Mucosa of descending colon (tissue), 3 donors: ENCODE results near the gene CPT1A. TPM values are rescaled to one million over a fixed set of nuclear protein-coding genes. Genes with fewer than 3 reads are reported as not detected.
A peak's percentile ranks its signal among the peaks of the same experiment; 100 is the strongest.

Experiments used
- ATAC-seq: fragments of 200-7000 bp; cut with Tn5 transposase; one replicate; pipeline ENCODE4 v1.9.1; 2020; ENCODE audit warnings: mild to moderate bottlenecking, moderate library complexity
- DNase-seq, 3 donors: peaks; one replicate each; pipeline ENCODE4 v3.0.0-alpha.2; 2020
- H3K36me3 ChIP-seq: fragments of 200-600 bp; one replicate; pipeline ENCODE4 v1.8.0; 2021; ENCODE audit warnings: low read depth, mild to moderate bottlenecking
- H3K4me1 ChIP-seq: fragments of 200-600 bp; one replicate; pipeline ENCODE4 v1.8.0; 2021; ENCODE audit warnings: low read depth, mild to moderate bottlenecking
- H3K4me3 ChIP-seq: fragments of 200-600 bp; one replicate; pipeline ENCODE4 v1.8.0; 2021; ENCODE audit warnings: mild to moderate bottlenecking
- H3K9me3 ChIP-seq: fragments of 200-600 bp; one replicate; pipeline ENCODE4 v1.8.0; 2021; ENCODE audit warnings: mild to moderate bottlenecking
- CTCF ChIP-seq: fragments of 200-600 bp; IDR thresholded peaks from one replicate; pipeline ENCODE4 v1.8.0; 2022; ENCODE audit warnings: antibody characterized with exemption, mild to moderate bottlenecking
- intact Hi-C, 2 donors: fragments of 100-400 bp; cut with DNase I in 1 of 2; cut with micrococcal nuclease in 1 of 2; formaldehyde crosslinking; loops; one replicate each; pipeline versions ENCODE4 v1.11.0 to v1.11.1; 2022; cut with DNase I, micrococcal nuclease
- total RNA-seq, 3 donors: library from RNA; stranded (reverse); fragmentation: NEBNext Ultra II Directional in 2 of 3; extraction: Animal tissue kit (Norgen Biotek cat#: 25700) in 2 of 3; gene quantifications; one replicate each; pipeline versions ENCODE4 v1.2.1 to v1.2.4, GENCODE V29; 2021 to 2023
- donor health status: DM: no; HTN: no; CAD: no; lungs with moderate emphysema.
- donor health status: DM: no; HTN: no; CAD: no.
- donor health status: DM: no; HTN: yes; CAD: no.

The CPT1A gene
- total RNA-seq, 3 donors from 2014 or later = 130 to 191 (median 144) TPM

GRCh38 chr11:68756171-68756766 is 85.4 kb downstream of the CPT1A start:
- no peak for TF ChIP-seq CTCF
- no peaks in the 10 kb centered on the region for H3K9me3 ChIP-seq
- no peak overlapping the region for H3K4me3 ChIP-seq
- DNase-seq (no peak), ATAC-seq (no peak)
- intact Hi-C loops = no loop called here
- H3K36me3 ChIP-seq = peaks cover 25% of the 10 kb centered on the region
- peaks cover 3% of the 10 kb centered on the region for H3K4me1 ChIP-seq

- Histone ChIP-seq H3K4me3 (no peak overlapping the region), H3K4me1 (peaks cover 3% of the 10 kb centered on the region), H3K9me3 (no peaks in the 10 kb centered on the region), H3K36me3 (peaks cover 14% of the 10 kb centered on the region)
- DNase-seq = no peak
- no peak for TF ChIP-seq CTCF
- intact Hi-C loops = no loop called here
- ATAC-seq = no peak
Observed at GRCh38 chr11:68753300-68753699, 88.4 kb downstream of the CPT1A start.

GRCh38 chr11:68751331-68751856 is 90.3 kb downstream of the CPT1A start, which contains the start of gene TESMIN:
TESMIN (minus strand) TSS chr11:68751520; CDS start chr11:68750660, 860 bp downstream.
- Histone ChIP-seq H3K4me3 (peak within 1 kb of the TSS; percentile 15), H3K9me3 (no peaks in the 10 kb centered on the region), H3K4me1 (peaks cover 3% of the 10 kb centered on the region), H3K36me3 (peaks cover 2% of the 10 kb centered on the region)
- intact Hi-C loops = no loop called here
- peak; percentile 96 to 98 (median 98) for DNase-seq
- TF ChIP-seq CTCF = no peak
- peak; percentile 99 for ATAC-seq

- H3K4me3 ChIP-seq = peak overlapping the region; percentile 15
- DNase-seq (peak in 1 of 3 donors; percentile 48), ATAC-seq (no peak)
- TF ChIP-seq CTCF = no peak
- no peaks in the 10 kb centered on the region for H3K36me3 ChIP-seq
- intact Hi-C loops = no loop called here
- H3K4me1 ChIP-seq = peaks cover 3% of the 10 kb centered on the region
- no peaks in the 10 kb centered on the region for H3K9me3 ChIP-seq
Observed at GRCh38 chr11:68751004-68751325, 90.8 kb downstream of the CPT1A start.

DNA sequence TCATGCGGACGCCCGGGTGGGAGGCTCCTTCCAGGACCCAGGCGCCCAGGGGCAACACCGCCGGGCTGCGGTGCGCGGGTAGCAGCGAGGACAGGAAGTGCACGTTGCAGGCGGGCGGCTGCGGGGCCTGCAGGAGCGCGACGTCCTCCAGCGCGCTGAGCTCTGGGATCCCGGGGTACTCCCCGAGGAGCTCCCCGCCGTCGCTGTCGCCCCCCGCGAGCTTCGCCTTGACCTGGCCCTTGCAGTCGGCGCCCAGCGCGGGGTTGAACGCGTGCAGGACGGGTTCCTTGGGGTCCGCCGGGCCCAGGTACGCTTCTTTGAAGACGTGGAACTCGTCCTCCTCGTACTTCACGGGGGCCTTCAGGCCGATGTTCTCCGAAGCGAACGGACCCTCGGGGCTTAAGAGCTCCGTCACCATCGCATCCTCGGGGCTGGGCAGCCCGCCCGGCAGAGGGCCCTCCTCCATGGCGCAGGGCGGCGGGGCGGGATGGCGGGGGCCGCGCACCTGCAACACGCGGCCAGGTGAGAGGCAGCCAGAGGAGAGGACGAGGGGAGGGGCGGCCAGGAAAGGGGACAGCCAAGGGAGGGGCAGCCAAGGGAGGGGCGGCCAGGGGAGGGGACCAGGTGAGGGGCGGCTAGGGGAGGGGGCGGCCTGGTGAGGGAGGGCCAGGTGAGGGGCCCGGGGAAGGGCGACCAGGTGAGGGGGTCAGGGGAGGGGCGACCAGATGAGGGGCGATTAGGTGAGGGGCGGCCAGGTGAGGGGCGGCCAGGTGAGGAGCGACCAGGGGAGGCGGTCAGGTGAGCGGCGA is 91.3 kb downstream of the CPT1A start:
- no peak for TF ChIP-seq CTCF
- no peak overlapping the region for H3K4me3 ChIP-seq
- peaks cover 3% of the 10 kb centered on the region for H3K4me1 ChIP-seq
- H3K36me3 ChIP-seq = no peaks in the 10 kb centered on the region
- intact Hi-C loops = no loop called here
- no peaks in the 10 kb centered on the region for H3K9me3 ChIP-seq
- peak; percentile 23 to 71 (median 56) for DNase-seq
- ATAC-seq = peak; percentile 41
